ENCODE measurements around the gene ODF4.
A peak's percentile ranks its signal among the peaks of the same experiment; 100 is the strongest.
"Not testable (repeated sequence)": the region's sequence is repeated elsewhere in the genome, so short reads cannot be mapped to it uniquely, and the experiment has no call there.

The ODF4 gene

DNA sequence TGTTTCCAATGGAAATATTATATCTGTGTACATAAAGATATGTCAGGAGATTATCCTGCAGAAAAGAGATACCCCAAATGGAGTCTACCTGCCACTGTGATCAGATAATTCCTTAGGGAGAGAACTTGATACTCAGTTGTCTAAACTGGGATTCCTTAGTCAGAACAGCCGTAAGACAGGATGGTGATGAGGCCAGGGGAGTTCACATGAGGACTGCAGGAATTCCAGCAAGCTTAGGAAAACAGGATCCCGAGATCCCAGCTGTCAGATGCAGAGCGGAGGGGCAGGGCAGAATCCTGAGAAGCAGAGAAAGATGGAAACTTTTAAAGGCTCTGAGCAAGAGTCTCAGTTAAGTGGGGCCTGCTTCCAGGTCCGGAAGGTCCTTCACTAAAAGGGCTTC, 32.1 kb downstream of the ODF4 start:
- DNase-seq = no peak

DNA sequence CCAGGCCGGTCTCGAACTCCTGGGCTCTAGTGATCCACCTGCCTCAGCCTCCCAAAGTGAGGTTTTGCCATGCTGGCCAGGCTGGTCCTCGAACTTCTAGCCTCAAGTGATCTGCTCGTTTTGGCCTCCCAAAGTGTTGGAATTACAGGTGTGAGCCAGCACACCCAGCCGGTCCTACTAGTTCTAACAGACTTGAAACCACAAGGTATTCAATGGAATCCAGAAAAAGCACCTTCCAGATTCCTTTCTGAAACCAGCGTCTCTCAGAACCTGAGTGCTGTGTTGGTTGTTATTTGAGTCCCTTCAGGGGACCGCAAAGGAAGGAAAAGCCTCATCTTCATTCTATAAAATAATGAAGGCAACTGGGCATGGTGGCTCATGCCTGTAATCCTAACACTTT, 32.8 kb downstream of the ODF4 start:
- DNase-seq = no peak

DNA sequence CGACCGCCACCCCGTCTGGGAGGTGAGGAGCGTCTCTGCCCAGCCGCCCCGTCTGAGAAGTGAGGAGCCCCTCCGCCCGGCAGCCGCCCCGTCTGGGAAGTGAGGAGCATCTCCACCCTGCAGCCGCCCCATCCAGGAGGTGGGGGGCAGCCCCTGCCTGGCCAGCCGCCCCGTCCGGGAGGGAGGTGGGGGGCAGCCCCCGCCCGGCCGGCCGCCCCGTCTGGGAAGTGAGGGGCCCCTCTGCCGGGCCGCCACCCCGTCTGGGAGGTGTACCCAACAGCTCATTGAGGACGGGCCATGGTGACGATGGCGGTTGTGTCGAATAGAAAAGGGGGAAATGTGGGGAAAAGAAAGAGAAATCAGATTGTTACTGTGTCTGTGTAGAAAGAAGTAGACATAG, 34.2 kb downstream of the ODF4 start:
- not testable (repeated sequence) for DNase-seq

DNA sequence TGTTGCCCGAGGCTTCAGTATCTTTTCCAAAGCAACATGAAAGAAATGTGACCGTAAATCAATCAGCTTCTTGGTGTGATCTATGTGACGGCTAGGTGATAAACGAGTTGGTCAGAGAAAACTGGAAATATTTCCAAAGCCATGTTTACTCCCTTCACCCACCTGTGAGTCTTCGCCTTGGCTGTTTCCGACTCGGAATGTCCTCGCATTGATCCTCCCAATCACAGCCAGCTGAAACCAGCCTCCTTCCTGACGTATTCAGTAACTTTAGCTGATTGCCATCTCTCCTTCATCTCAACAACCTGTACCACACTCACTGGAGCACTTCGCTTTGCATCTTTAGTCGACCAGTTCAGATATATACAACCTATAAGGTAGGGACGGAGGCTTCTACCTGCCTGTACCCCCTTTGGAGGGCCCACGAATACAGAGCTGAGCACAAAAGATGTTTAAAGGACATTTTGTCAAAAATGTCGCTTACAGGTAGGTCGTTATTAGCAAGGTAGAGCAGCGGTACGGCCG, 36.2 kb downstream of the ODF4 start:
- DNase-seq = no peak

DNA sequence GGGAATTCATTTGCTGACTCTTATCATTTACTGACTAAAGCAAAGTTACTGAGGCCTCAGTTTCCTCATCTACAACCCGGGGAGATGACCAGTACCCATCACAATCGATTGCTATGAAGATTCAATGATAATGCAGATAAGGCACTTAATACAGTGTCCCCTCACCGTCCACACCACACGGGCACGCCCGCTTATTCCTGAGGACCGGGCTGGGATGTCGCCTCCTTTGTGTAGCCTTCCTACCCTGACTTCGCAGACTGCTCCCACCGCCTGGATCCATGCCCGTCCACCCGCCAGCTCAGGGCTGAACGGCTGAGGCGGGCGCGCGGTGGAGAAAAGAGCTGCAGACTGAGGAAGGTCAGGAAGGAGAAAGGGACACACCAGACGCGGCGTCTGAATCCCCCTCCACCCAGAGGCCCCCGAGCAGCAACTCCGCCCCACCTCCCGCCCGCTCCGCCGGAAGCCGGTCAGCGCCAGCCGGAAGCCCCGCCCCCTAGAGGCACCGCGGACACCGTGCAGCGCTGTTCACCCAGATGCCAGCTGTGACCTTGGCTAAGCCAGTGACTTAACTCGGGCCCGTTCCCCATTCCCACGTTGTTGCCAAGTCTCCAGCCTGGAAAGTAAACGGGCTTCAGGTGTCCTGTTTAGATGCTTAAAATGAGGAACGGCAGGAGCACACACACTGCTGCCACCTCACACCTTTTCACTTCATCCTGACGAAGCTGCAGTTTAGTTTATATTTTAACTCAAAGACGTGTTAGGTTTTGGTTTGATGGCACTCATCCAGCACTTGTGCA, 36.8 kb downstream of the ODF4 start, which contains the start of gene KRABD2:
TSS of gene KRABD2 (minus strand) at position 434 of the 797 bp plus-strand sequence.
- DNase-seq = peak; percentile 93

DNA sequence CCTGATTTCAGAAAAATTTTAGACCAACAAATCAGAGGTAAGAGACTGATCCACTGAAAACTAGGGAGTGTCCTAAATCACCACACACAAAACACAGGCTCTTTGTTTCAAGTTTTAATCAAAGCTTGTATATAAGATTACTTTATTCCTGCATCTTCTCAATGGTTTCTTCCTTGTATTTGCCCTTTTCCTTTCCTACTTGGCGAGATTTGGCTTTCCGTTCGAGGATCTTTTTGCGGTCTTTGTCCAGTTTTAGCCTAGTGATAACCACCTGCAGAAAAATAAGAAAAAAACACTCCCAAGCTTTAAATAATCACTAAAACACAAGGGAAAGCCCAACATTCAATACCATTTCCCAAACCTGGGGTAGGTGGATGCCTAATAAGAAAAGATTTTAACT, 37.8 kb downstream of the ODF4 start:
- DNase-seq = no peak

DNA sequence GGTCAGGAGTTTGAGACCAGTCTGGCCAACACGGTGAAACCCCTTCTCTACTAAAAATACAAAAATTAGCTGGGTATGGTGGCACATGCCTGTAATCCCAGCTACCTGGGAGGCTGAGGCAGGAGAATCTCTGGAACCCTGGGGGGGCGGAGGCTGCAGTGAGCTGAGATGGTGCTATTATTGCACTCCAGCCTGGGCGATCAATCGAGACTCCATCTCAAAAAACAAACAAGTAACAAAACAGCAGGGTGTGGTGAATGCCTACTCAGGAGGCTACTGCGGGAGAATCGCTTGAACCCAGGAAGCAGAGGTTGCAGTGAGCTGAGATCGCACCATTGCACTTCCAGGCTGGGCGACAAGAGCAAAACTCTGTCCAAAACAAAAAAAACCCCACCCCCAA, 38.5 kb downstream of the ODF4 start:
- DNase-seq = not testable (repeated sequence)

DNA sequence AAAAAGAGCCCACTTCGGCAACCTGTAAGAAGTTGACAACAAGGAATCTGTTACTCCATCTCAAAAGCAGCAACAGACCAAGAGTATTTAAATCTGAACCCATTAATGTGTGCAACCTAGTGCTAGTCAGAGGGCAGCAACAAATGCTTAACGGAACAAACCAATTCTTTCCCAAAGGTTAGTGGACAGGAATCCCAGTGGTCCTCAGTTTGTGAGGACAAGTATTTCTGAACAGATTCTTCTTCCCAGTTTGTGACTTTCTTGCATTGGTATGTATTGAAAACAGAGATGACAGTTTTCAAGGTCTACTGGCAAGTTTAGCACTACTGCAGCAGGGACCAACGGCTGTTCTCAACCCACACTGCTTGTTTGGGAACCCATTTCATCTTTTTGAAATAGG, 40.4 kb downstream of the ODF4 start:
- DNase-seq = no peak

DNA sequence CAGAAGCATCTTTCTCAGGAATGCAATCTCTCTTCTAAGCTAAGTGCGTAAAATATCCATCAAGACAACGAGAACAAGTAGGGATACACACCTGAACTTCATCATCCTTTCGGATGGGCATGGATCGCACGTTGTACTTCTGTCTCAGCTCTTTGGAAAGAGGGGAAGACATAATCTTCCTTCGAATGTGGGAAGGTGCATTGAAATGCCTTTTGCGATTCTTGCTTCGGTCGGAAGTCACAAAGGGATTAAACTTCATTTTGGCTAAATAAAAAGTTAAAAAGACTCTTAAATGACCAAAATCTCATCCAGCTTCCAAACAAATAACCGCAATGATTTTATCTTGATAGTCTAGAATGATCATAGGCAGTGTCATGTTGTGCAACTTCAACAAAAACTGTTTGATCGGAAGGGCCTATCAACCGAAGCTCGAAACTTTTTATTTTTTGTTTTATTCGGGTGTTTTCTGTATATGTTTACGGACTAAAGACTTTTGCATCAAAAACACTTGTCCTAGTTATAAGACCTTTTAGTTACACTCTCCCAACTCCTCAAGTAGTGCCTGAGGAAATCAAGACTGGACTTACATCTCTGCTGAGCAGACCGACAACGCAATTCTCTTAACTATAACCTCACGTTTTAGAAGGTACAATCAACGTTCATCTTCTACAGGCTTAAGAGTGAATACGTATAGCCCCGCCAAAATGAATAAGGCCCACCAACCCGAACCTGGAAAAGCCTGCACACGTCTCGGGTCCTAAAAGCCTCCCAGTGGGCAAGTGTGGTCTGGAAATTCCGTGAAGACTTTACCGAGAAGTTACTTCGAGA, 42.6 kb downstream of the ODF4 start:
- DNase-seq = no peak

DNA sequence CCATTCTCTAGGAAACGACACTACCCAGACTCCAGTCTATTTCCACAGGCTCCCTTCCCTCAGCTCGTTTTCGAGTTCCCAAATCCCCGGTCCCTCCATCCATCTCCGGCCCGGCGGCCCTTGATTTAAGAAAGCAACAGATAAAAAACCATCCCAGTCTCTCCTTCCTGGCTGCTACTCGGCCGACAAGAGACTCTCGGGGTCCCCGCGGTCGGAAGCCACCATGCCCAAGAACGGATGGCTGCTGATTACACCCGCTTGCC, 43.2 kb downstream of the ODF4 start:
- DNase-seq = no peak

DNA sequence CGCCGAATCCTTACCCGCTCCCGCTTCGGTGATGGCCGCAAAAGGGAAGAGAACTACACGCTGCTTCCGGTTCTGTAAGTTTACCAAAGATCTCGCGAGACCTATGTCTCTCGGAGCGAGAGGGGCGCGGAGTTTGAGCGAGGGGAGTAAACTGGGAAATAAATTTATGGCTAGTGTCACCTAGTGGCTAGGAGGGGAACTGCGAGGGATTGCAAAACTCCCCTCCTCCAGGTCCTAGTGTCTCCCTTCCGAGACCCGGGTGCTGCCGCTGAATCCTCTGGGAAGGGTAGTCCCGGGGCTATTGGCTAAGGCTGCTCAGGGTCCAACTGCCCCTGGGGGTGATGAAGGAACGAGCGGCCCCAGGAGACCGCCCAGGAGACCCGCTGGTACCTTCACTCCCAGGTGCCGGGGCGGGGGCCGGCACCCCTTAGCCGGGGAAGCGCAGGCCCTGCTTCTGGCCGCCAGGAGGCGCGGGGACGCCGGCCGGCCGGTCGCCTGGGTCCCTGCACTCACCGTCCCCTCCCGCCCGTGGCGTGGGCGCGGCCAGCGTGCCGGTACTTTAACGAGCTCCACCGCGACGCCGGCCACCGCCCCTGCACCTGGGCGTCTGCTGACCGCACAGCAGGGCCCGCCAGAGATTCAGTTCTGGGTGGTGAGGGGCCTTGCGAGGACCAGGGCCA, 43.6 kb downstream of the ODF4 start, which contains the start of gene RPL26:
TSS of gene RPL26 (minus strand) at position 51 of the 680 bp plus-strand sequence. CDS start 883 bp downstream, outside the sequence.
- DNase-seq = peak; percentile 96

DNA sequence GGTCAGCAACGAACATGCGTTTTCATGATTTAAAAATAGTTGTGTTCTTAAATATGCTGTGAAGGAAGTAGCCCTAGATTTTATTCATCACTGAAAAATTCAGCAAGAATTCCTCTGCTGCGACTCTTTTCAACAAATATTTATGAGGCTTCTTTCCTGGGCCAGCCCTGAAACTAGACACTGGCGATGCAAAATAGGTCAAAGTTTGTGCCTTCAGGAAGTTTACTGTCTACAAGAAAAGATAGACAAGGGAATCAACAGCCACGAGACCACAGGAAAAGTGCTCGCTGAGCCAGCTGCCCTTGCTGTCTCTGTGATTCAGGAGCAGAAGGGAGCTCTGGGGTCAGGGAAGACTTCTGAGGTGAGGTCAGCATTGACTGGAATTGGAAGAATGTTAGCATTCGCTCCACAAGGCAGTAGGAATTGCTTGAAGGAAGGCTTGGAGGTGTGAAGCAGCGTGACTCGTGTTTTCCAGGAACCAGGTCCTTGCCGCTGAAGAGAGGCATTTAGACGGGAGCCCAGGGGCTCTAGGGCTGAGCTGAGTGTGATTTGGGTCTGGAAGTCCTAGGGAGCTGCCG, 45.2 kb downstream of the ODF4 start:
- no peak for DNase-seq

DNA sequence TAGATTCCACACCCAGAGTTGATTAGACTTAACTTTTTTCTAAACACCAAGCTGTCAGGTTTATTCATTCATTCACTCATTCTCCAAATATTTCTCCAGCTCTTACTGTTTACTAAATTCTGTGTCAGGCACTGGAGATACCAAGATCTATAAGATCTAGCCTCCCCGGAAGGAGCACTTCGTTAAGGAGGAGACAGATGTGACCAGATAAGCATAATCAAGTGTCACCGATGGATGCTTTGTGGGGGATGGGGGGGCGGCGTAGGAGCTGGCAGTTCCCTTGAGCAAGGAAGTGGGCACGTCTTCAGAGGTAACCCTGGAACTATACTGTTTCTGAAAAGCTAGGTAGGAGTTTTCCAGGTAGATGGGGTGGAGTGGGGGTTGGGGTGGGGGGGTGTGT, 47.2 kb downstream of the ODF4 start:
- DNase-seq = no peak

DNA sequence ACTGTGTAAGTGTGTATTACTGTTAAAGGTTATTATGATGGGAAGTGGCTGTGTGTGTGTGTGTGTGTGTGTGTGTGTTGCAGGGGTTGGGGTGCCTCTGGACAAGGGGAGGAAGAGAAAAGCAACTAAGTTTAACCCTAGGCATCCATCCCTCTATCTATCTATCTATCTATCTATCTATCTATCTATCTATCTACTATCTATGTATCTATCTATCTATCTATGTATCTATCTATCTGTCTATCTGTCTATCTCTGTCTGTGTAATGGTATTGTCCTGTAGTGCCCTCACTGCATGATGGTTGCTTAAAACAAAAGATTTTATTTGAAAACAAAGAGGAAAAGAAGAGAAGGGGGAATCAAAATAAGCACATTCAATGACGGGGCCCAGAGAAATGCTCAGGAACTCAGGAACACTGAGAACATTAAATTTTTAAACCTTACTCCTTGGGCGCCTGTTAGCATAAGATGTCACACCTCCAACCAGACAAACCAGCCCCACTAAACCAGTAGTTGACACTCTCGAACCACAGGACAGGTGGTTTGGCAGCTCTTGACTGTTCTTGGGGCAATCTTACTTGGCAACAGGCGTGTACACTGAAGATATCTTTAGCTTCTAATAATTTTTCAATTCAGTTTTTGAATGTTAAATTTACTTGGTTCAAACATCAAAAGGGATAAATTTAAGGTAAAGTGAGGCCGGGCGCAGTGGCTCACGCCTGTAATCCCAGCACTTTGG, 48.4 kb downstream of the ODF4 start:
- no peak for DNase-seq

DNA sequence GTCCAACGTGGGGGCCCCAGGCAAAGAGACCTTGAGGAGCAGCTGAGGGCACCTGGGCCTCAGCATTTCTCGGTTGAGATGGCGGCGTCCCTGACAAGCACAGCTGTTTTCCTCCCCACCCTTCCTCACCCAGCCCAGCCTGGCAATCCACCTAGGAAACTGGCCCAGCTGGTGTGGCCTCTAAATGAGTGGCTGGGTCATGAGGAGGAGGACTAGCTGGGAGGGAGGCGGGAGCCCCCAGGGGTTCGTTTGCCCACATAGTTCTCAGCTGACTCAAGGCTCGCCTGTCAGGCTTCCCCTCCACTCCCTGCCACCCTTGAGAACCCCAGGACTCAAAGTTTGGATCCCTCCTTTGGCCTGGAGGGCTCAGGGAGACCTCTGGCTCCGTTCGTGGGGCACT, 52.1 kb downstream of the ODF4 start:
- no peak for DNase-seq

DNA sequence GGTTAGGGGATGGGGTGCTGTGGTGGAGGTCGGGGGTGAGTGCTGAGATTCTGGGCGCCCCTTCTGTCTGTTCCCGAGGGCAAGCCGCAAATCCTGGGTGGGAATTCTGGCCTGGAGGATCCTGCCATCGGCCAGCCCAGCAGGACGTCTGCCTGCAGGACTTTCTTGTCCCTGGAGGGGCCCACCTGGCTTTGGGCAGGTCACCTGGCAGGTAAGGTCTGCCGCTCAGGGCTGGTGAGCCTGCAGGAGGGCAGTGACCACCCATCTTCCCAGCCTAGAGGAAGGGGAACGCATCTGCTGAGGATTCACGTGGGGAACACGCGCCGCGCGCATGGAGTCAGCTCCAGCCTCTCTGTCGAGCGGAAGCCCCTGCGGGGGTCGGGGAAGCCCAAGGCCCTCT, 52.6 kb downstream of the ODF4 start:
- no peak for DNase-seq

DNA sequence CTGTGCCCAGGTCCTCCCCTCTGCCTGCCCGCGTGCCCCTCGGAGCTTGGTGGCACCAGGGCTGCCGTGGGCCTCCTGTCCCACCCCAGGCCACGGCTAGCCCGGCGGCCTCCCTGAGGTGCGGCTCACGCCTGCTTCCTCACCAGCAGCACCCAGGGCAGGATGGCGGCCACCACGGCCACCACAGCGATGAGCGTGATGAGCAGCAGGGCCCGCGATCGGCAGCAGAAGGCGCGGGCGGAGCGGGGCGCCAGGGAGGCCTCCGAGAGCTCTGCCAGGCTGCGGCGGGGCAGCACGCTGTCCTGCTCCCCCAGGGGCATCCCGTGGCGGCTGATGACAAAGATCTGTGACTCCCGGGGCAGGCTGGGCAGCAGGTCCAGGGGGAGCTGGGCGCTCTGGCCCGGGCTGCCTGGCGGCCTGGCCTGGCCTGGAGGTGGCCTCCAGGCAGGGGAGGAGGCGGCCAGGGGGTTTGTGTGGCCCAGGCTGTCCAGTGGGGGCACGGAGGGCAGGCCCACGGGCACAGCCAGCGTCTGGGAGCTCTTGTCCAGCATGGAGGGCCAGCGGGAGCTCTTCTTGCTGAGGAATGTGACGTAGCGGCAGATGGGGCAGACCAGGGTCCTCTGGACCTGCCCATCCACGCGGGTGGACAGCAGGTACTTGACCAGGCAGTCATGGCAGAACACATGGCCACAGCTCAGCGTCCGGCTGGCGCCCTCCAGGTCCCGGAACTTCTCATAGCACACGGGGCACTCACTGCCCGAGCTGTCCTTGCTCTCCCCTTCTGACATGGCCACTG, 53.2 kb downstream of the ODF4 start:
- no peak for DNase-seq

DNA sequence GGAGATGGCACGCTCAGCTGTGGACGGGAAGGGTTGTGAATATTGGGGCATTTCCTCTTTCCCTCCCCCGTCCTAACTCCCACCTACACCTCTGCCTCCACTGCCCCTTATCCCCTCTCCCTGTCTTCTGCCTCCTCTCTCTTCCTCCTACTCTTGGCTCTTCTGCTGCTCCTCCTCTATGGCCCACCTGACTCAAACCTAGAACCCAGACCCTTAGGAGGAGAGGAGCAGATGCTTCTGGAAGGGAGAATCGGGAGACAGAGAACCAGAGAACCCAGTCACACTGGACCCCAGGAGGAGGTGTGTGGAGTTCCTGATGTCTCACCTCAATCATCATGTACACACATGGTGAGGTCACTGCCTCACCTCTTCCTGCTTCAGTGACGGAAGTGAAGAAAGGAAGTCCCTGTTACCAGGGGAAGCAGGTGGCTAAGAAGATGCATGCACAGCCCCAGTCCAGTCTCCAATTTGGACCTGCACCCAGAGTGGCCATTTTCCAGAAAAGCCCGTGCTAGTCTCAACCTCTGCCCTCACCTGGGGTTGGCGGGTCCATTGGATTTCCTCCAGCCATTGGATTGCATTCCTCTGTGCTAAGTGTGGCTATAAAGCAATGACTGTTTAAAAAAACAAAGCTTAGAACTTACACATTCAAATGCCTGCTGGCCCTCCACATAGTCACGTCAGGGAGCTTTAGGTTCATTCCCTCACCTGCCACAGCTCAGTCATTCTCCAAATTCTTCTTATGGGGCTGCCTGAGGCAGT, 54.0 kb downstream of the ODF4 start:
- DNase-seq = peak; percentile 26

DNA sequence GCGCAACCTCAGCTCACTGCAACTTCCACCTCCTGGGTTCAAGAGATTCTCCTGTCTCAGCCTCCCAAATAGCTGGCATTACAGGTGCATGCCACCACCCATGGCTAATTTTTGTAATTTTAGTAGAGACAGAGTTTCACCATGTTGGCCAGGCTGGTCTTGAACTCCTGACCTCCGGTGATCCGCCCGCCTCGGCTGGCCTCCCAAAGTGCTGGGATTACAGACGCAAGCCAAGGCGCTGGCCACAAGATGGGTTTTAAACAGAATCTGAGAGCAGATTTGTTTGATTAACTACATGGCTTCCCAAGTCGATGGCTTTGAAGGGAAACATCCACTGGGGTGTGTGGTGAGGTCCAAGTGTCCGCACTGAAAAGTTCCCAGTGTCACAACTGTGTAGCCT, 54.9 kb downstream of the ODF4 start:
- DNase-seq = not testable (repeated sequence)
